GM21390 (cell line): ENCODE results near the gene SIGLEC5.
A peak's percentile ranks its signal among the peaks of the same experiment; 100 is the strongest.

Source experiments
- ATAC-seq: cut with Tn5 transposase; IDR thresholded peaks from one replicate; pipeline ENCODE4 v1.9.1; 2021; ENCODE audit not compliant: unreplicated experiment

SIGLEC5 gene

GRCh38 chr19:51590441-51590840 lies 39.8 kb downstream of the SIGLEC5 start:
- no peak for ATAC-seq

GRCh38 chr19:51589511-51589910 lies 40.7 kb downstream of the SIGLEC5 start:
- ATAC-seq: no peak

GRCh38 chr19:51587264-51588191 lies 42.7 kb downstream of the SIGLEC5 start:
- no peak for ATAC-seq

- ATAC-seq: no peak
Observed at GRCh38 chr19:51586799-51587198, 43.4 kb downstream of the SIGLEC5 start.

- ATAC-seq: no peak
Observed at GRCh38 chr19:51586103-51586728, 44.0 kb downstream of the SIGLEC5 start.

- no peak for ATAC-seq
Observed at GRCh38 chr19:51576850-51577249, 53.4 kb downstream of the SIGLEC5 start.

GRCh38 chr19:51573331-51573730 lies 56.9 kb downstream of the SIGLEC5 start:
- ATAC-seq: no peak

GRCh38 chr19:51572908-51573307 lies 57.3 kb downstream of the SIGLEC5 start:
- ATAC-seq: no peak

- no peak for ATAC-seq
Observed at GRCh38 chr19:51572410-51572809, 57.8 kb downstream of the SIGLEC5 start.

- ATAC-seq: no peak
Observed at GRCh38 chr19:51571599-51571998, 58.6 kb downstream of the SIGLEC5 start.

- ATAC-seq: peak; percentile 83
Observed at GRCh38 chr19:51570962-51571575, 59.1 kb downstream of the SIGLEC5 start, which contains the start of gene ZNF175. TSS of gene ZNF175 (plus strand) at chr19:51571283. CDS start at chr19:51573330, 2,047 bp downstream.

- no peak for ATAC-seq
Observed at GRCh38 chr19:51568456-51568855, 61.7 kb downstream of the SIGLEC5 start.

GRCh38 chr19:51567583-51567982 lies 62.6 kb downstream of the SIGLEC5 start:
- no peak for ATAC-seq

GRCh38 chr19:51566489-51567100 lies 63.6 kb downstream of the SIGLEC5 start:
- no peak for ATAC-seq

GRCh38 chr19:51565583-51565982 lies 64.6 kb downstream of the SIGLEC5 start:
- ATAC-seq: no peak

GRCh38 chr19:51564791-51565190 lies 65.4 kb downstream of the SIGLEC5 start:
- no peak for ATAC-seq
